Measurements from ENCODE around the gene CCDC157.
"Not testable (repeated sequence)": the region's sequence is repeated elsewhere in the genome, so short reads cannot be mapped to it uniquely, and the experiment has no call there.

The CCDC157 gene

DNA sequence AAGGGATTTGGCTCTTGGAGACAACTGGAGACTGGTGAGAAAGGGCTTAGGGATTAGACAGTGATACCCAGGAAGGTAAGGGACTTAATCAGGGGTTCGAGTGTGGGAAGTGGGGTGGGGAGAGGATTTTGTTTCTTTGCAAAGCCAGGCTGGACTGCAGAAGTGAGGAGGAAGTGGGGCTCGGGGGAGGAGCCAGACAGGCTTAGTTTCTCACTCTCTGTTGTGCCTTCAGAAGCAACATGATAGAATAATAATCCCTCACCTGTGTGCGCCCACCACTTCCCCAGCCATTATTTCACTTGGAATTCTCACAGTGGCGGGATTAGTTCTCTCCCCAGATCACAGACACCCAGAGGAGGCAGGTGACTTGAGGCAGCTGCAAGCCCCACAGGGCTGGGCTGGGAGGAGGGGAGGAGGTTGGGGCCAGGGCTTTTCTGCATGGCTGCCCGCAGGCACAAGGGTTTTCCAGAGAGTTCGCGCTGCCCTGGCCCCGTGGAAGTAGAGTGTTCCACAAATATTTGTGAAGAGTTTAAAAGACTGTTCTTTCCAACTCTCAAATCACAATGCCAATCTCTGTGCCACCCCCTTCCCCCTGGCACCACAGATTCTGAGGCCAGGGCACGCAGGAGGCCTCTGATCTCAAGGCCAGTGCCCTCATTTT, 36.0 kb downstream of the CCDC157 start:
- DNase-seq: no peak

DNA sequence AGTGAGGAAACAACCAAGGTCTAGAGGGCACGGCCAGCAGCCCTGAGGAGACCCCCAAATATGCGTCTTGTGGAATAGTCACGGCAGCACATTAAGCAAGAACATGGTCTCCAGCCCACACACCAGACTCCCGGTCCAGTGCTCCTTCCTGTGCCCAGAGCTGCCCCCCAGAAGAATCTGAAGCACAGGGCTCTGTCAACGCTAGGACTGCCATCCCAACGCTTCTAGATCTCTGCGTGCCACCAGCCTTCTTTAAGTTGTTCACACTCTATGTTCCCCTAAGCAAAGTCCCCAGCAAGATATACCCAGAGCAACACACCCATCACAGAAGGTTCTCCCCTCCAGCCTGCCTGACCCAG, 36.5 kb downstream of the CCDC157 start:
- DNase-seq: no peak

- DNase-seq: no peak
These were observed 37.1 kb downstream of the CCDC157 start for GRCh38 chr22:30393885-30394284.

- peak; percentile 69 for DNase-seq
These were observed 40.3 kb downstream of the CCDC157 start, which contains the start of gene SEC14L2 for GRCh38 chr22:30396871-30397655. Gene SEC14L2, plus strand, starts transcription at chr22:30397018. Its CDS starts 99 bp downstream, at chr22:30397117.

DNA sequence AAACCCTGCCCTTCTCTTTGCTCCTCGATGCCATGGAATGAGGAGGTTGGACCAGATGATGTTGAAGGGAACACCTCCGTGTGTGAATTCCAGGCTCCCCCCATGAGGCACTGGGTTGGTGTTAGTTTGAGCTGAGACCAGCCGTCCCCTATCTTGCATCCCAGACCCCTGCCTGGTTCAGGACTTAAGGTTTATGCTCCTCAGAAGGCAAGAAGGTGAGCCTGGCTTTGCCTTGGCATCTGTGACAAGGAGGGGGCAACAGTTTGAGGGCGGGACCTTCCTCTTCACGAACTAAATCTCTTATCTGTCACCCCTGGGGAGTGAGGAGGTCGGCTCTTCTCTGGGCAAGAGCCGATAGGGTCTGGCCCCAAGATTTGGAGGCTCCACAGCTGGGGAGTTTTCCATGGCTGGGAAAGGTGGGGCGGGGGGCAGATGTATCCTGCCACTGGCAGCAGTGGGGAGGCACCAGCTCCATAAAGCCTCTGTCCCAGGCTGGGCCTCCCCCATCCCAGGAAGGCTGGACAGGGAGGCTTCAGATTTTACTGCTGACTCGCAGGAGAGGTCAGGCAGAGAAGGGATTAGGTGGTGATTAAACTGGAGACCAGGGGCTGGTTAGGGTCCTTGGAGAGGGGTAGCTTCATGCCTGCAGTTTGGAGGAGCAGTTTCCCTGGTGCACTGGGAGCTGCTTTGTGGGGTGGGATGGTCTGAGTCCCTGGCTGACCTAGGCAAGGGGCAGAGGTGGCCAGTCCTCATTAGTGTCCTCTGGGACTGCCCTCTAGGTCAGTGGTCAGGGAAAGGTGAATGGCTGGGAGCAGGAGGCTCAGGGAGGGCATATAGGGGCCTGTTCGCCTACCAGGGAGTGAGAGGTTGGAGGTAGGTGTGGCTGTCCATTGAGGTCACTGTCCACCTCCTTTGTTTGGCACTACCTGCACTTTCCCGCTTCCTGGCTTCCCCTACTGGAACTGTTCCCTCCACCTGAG, 41.1 kb downstream of the CCDC157 start:
- DNase-seq: peak; percentile 30

- DNase-seq: peak; percentile 13
These were observed 42.2 kb downstream of the CCDC157 start for GRCh38 chr22:30398685-30399680.

DNA sequence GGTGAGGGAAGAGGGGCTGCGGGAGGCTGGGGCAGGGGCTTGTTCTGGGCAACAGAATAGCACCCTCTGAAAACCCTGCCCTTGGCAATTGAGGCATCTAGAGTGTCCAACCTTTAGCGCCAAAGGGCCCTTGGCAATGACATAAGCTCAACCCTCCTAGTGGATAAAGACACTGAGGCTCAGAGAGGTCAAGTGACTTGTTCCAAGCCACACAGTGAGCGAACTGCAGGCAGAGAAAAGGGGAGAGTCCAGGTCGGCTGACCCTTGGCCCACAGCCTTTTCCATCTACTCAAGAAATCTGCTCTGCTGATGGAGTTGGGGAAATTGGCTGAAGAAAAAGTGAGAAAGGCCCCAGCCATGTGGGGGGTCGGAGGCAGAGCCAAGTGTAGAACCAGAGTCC, 42.9 kb downstream of the CCDC157 start:
- no peak for DNase-seq

DNA sequence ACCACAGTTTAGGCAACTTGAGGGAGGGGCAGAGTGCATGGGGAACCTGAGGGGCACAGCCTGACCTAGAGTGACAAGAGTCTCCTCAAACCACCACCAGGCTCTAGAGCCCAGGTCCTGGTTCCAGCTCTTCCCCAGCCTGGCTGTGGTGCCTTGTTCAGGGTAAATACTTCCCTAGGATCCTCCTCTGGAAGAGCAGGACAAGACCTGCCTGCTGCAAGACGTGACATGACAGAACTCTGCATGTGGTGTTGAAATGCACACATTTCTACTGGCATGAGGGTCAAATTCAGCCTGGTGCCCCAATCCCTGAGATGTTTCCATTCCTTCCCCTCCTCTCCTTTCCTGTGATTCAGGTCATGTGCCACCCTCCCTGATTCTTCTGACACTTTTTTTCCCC, 43.4 kb downstream of the CCDC157 start:
- no peak for DNase-seq

GRCh38 chr22:30401024-30401423, 44.2 kb downstream of the CCDC157 start:
- DNase-seq: not testable (repeated sequence)

GRCh38 chr22:30402028-30402765, 45.4 kb downstream of the CCDC157 start:
- DNase-seq: no peak

DNA sequence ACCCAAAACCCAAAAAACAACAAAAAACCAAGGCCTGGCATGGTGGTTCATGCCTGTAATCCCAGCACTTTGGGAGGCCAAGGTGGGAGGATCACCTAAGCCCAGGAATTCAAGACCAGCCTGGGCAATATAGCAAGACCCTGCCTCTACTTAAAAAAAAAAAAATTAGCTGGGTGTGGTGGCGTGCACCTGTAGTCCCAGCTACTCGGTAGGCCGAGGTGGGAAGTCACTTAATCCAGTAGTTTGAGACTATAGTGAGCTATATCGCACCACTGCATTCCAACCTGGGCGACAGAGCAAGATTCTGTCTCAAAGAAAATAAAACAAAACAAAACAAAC, 45.9 kb downstream of the CCDC157 start:
- not testable (repeated sequence) for DNase-seq

DNA sequence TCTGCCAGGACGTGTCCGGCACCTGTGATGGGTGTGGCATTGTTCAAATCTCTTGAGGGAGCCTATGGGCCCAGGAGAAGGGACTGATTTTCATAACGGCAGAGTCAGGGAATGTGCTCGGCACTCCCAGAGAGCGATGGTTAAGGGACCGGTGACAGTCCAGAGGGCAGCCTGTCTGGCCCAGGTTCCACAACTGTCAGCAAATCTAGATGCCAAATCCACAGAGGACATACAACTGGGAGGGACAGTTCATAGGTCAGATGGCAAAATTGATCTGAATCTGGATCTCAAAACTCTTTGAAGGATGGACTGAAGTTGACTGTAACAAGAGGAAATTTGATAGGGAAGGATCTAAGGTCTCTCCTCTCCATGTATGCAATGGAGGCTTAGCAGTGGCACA, 47.5 kb downstream of the CCDC157 start:
- no peak for DNase-seq

- DNase-seq: no peak
These were observed 48.9 kb downstream of the CCDC157 start for GRCh38 chr22:30405731-30406130.

GRCh38 chr22:30406400-30406799, 49.6 kb downstream of the CCDC157 start:
- DNase-seq: no peak

- peak; percentile 92 for DNase-seq
These were observed 51.7 kb downstream of the CCDC157 start for GRCh38 chr22:30408388-30409102.

DNA sequence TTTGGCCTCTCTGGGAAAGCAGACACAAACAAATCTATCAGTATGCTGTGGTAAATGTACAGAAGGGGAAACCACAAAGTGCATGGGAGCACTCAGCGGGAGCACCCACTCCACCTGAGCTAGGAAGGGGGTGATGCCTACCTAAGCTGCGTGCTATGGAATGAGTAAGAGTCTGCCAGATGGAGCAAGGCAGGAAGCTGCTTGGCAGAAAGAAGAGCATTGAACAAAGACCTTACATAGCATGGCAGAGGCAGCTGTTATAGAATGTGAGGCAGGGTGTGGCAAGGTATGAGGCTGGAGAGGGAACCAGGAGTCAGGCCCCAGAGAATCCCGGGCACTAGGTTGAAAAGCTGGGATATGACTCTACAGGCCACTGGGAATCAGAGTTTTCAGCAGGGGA, 55.0 kb downstream of the CCDC157 start:
- no peak for DNase-seq

DNA sequence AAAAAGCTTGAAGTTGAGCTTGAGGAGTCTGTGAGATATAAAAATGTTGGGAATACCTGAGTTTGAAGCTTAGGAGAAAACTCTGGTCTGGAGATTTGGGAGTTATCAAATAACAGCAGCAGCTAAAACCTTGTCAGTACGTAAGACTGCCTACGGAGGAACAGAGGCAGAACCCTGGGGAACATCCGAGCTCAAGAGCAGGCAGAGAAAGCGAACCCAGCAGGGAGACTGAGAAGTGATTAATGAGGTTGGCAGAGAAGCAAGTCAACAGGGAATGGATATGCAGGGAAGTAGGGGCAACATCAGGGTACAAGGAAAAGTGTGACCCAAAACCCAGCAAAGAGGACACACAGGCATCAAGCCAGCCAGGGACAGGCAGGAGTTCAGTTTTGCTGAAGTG, 56.2 kb downstream of the CCDC157 start:
- no peak for DNase-seq

DNA sequence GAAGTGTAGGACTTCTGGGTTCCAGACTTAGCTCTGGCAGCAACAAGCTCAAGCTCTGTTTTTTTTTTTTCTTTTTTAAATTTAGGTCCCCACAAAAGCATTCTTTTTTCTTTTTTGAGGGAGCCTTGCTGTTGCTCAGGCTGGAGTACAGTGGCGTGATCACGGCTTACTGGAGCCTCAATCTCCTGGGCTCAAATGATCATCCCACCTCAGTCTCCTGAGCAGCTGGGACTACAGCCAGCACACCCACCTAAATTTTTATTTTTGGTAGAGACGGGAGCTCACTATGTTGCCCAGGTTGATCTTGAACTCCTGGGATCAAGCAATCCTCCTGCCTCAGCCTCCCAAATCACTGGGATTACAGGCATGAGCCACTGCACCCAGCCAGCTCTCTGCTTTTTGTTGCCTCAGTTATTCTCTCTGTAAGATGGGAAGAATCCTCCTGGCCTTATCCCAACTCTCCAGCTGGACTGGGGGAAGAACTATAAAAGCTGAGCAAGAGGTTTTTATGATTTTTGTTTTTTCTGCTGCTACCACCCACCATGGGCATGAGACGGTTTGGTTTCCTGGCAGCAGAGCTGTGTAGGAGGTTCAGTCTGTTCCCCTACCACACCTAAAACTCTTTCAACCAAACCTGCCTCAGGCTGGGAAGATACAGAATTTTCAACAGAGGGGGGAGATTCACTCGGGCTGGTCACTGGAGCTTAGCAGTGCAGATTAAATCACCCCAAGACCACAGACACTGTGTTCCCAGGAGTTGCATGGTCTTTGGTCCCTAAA, 57.1 kb downstream of the CCDC157 start:
- DNase-seq: no peak

- DNase-seq: no peak
These were observed 57.8 kb downstream of the CCDC157 start for GRCh38 chr22:30414525-30415047.

GRCh38 chr22:30416403-30416802, 59.6 kb downstream of the CCDC157 start:
- no peak for DNase-seq

Measured in EL (cell line).